Stimulated activated CD8-positive, alpha-beta memory T cell treated with anti-CD3 and anti-CD28 coated beads, Interleukin-7, amount 100 ng/mL, for 1 hour (primary cell): Measurements from ENCODE around the gene NRSN2.
A peak's percentile ranks its signal among the peaks of the same experiment; 100 is the strongest.
"Not testable (repeated sequence)": the region's sequence is repeated elsewhere in the genome, so short reads cannot be mapped to it uniquely, and the experiment has no call there.

Experiments used
- DNase-seq, 2 donors: peaks; one replicate each; pipeline ENCODE4 v3.0.0-alpha.2; 2020; ENCODE audit warnings: low read depth in 2 of 2

Gene NRSN2

GRCh38 chr20:375265-375889 is 28.5 kb downstream of the NRSN2 start:
- DNase-seq: no peak

GRCh38 chr20:376089-376488 is 29.2 kb downstream of the NRSN2 start:
- no peak for DNase-seq

GRCh38 chr20:376750-377149 is 29.8 kb downstream of the NRSN2 start:
- no peak for DNase-seq

GRCh38 chr20:377578-377977 is 30.7 kb downstream of the NRSN2 start:
- not testable (repeated sequence) for DNase-seq

- DNase-seq: no peak
Measured at GRCh38 chr20:378961-379336, 32.0 kb downstream of the NRSN2 start.

GRCh38 chr20:380763-381580 is 34.1 kb downstream of the NRSN2 start:
- peak; percentile 25 for DNase-seq

GRCh38 chr20:381581-382290 is 34.8 kb downstream of the NRSN2 start:
- DNase-seq: peak; percentile 32 to 42

- DNase-seq: no peak
Measured at GRCh38 chr20:382291-383115, 35.6 kb downstream of the NRSN2 start.

- no peak for DNase-seq
Measured at GRCh38 chr20:383889-384288, 37.0 kb downstream of the NRSN2 start.

GRCh38 chr20:384723-385122 is 37.8 kb downstream of the NRSN2 start:
- no peak for DNase-seq

- no peak for DNase-seq
Measured at GRCh38 chr20:385448-385847, 38.5 kb downstream of the NRSN2 start.

- not testable (repeated sequence) for DNase-seq
Measured at GRCh38 chr20:386634-387033, 39.7 kb downstream of the NRSN2 start.

- DNase-seq: no peak
Measured at GRCh38 chr20:387520-387919, 40.6 kb downstream of the NRSN2 start.

GRCh38 chr20:388034-388994 is 41.4 kb downstream of the NRSN2 start:
- DNase-seq: no peak

GRCh38 chr20:389220-389619 is 42.3 kb downstream of the NRSN2 start:
- no peak for DNase-seq

- no peak for DNase-seq
Measured at GRCh38 chr20:391041-391711, 44.3 kb downstream of the NRSN2 start.

- DNase-seq: not testable (repeated sequence)
Measured at GRCh38 chr20:393296-393695, 46.4 kb downstream of the NRSN2 start.

- no peak for DNase-seq
Measured at GRCh38 chr20:396252-396618, 49.3 kb downstream of the NRSN2 start.

GRCh38 chr20:396619-397431 is 49.9 kb downstream of the NRSN2 start:
- no peak for DNase-seq
